ENCODE results near the gene RBM38.

DNA sequence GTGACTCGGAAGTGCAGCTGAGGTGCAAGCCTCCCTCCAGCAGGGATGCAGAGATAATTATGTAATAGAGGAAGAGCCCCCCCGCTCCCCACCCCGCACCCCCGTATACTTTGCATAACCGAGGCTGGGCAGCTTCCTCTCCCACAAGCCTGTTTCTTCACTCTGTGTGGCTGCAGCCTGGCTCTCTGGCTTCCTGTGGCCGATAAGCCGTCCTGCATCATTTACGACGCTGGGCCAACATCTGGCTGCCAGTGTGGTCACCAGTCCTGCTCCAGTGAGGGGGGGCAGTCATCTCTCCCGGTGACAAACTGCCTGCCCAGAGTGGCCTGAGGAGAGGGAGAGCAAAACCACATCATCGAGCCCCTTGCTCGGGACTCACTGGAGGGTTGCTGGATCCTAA lies 59.2 kb downstream of the RBM38 start:
- TF ChIP-seq CTCF (conservative IDR thresholded peaks at IDR 0.05; ENCODE audit: low read depth, low read length), result no peak
- TF ChIP-seq EZH2 (IDR thresholded peaks at IDR 0.05; ENCODE audit: borderline replicate concordance, low read depth, low read length, poor library complexity, severe bottlenecking), result no peak

Data from A673 (cell line).